Raji (cell line): ENCODE measurements around the gene PPM1J.

Source experiments
- POLR2A ChIP-seq: IDR thresholded peaks from 2 replicates; pipeline ENCODE4 v1.6.1; 2011; ENCODE audit warnings: low read depth, low read length, control low read depth; ENCODE audit not compliant: insufficient read depth

Gene PPM1J, protein sequence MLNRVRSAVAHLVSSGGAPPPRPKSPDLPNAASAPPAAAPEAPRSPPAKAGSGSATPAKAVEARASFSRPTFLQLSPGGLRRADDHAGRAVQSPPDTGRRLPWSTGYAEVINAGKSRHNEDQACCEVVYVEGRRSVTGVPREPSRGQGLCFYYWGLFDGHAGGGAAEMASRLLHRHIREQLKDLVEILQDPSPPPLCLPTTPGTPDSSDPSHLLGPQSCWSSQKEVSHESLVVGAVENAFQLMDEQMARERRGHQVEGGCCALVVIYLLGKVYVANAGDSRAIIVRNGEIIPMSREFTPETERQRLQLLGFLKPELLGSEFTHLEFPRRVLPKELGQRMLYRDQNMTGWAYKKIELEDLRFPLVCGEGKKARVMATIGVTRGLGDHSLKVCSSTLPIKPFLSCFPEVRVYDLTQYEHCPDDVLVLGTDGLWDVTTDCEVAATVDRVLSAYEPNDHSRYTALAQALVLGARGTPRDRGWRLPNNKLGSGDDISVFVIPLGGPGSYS

DNA sequence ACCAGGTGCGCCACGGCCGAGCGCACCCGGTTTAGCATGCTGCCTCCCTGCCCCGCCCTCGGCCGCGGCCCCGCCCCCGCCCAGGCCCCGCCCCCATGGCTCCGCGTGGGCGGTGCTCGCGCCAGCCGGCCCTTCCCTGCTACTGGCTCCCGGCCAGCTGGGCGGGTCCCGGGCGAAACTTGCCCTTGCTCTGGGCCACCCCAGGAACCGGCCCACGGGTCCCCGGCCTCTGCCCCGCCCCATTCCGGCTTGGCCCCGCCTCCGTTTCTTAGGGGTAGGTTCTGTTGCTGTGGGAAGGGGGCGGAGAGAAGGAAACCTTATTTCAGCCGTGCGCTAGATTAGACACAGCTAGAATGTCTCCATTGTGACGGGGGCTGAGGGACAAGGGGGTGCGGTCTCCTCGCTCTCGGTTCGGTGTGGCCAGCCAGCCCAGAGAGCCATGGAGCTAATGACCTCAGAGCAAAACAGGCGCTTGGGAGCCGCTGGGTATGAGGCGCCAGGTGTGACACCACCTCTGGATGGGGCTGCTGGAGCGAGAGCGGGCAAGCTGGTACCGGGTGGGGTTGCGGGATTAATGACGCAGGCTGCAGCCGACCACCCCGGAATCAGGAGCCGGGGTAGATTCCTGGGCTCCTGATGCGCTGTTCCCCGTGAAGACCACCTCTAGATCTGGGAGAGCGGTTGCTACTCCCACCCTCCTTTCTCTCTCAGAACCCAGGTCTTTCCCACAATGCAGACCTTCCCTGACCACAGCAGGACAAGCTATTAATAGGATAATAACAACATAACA, at the start of gene PPM1J:
Gene PPM1J (minus strand): TSS at position 69 of the 790 bp plus-strand sequence. CDS start 31 bp downstream, at position 38.
- 0 out of 2 replicates have a peak, but pooled peaks have one; percentile 18 for TF ChIP-seq POLR2A

DNA sequence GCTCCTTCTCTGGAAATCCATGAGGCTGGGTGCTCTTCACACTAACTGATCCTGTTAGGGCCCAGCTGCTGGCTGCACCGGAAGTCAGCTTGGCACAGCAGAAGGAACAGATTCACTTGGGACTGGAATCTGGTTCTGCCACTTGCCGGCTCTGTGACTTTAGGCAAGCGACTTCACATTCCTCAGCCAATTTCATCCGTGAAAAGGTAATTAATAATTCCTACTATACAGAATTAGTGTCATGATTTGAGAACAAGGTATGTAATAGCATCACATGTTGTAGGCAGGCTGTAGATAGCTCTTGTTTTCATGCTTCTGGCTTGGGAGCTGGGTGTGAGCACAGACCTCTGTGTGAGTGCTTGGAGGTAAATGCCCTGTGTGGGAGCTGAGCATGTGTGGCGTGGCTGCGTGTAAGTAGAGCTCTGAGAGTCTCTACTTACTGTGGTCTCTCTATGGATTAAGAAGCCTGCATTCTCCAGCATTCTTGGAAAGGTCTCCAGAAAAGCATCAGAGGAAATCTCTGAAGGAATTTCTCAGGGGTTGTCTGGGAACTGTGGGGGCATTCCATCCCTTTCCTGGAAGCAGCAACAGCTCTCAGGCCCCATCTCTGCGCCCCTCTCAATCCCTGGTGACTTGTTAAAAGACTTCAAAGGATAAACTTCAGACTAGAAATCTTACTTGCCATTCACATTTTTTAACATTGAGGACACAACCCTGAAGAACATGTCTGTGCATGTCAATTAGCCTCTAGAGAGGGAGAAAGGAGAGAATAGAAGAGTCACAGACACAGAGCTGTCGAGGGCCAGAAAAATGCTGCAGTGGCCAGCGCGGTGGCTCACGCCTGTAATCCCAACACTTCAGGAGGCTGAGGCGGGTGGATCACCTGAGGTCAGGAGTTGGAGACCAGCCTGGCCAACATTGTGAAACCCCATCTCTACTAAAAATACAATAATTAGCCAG, 47.7 kb upstream of the PPM1J start:
- TF ChIP-seq POLR2A = no peak

DNA sequence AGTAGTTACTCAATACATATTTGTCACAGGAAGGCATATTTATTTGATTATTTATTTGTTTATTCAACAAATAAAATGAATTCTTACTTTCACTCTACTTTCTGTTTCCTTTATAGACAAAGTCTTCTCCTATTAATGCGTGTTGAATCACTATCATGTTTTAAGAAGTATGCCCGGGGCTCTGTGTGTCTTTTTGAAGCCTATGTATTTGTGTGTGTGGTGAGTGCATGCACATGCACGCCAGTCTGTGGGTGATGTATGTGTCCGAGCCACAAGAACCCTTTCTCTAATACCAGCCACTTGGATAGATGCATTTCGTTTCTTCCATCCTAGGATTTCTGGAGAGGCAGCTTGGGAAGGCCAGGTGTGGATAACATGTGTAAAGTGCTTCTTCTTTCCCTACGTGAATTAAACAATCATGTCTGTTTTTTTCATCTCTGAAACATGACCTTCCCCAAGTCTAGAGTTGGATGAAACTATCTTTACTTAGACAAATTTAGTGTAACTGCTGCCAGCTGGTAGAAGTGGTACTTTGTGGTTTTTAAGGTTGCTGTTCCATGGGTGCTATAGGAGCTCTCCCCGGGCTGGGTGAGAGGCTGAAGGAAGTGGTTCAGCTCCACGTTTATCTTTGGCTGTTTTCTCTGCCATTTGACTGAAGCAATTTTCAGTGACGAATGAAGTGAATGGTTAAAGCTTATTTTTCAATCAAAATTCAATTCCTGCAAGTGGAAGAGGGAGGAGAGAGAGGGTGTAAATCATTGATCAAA, 46.8 kb upstream of the PPM1J start:
- TF ChIP-seq POLR2A = no peak

DNA sequence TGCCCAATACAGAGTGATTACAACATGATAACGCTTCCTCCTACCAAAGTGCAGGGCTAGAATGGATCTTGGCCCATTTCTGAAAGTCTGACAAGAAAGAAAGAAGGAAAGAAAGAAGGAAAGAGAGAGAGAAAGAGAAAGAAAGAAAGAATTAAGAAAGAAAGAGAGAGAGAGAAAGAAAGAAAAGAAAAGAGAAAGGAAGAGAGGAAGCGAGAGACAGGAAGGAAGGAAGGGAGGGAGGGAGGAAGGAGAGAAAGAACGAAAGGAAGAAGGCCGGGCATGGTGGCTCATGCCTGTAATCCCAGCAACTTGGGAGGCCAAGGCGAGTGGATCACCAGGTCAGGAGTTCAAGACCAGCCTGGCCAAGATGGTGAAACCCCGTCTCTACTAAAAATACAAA, 44.1 kb upstream of the PPM1J start:
- no peak for TF ChIP-seq POLR2A

DNA sequence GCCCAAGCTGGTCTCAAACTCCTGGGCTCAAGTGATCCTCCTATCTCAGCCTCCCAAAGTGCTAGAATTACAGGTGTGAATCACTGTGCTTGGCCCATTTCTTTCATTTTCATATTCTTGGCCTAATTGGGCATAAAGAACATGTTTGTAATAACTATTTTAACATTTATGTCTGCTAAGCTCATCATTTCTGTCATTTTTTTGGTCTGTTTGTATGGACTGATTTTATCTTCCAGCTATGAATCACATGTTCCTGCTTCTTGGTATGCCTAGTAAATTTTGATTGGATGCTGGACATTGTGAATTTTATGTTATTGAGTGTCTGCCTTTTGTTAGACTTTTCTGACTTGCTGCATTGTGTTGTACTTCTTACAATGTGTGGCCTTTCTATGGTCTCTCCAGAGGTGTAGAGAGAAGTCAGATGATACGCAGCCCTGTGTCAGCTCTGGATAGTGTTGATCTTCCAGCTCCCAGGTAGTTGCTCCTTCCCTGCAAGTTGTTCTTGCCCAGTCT, 39.0 kb upstream of the PPM1J start:
- no peak for TF ChIP-seq POLR2A

DNA sequence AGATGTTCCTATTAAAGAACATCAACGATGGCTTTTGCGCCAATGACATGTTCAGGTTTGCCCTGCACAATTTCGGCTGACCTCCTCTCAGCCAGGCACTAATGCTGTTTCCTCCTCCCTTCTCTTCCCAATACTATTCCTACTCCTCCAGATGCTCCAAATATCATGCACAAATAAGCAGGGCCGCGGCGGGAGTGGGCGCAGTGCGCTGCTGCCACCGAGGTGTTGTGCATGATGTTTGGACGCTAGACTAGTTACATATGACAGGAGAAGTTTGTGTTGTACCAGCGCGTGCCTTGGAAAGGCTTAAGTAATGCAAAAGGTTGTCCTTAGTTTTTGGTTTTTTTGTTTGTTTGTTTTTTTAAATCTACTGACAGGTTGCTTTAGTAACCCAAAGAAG, 33.3 kb upstream of the PPM1J start:
- TF ChIP-seq POLR2A = no peak

DNA sequence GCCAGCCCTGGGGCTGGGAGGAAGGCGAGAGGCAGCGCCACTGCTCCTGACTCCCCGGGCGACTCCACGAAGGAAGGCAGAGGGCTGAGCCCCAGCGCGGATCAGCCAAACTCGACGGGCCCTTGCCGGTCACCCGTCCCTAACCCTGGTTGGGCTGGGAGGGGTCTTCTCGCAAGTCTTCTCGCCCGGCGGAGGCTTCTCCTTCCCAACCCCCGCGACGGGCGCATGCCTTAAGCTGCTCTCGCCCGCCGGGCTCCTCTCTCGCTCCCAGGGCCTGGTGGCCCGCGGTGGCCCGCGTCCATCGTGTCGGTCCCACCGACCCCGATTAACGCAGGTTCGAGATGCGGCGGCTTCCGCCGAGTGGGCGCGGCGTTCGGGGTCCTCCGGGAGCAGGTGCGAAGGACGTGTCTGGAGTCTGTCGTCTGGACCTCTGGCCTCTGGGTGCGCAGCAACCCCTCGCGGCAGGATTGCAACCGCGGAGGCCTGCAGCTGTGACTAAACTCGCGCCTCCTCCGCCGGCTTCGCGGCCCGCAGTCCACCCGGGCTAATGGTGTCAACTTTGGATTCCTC, 29.0 kb upstream of the PPM1J start:
- no peak for TF ChIP-seq POLR2A

DNA sequence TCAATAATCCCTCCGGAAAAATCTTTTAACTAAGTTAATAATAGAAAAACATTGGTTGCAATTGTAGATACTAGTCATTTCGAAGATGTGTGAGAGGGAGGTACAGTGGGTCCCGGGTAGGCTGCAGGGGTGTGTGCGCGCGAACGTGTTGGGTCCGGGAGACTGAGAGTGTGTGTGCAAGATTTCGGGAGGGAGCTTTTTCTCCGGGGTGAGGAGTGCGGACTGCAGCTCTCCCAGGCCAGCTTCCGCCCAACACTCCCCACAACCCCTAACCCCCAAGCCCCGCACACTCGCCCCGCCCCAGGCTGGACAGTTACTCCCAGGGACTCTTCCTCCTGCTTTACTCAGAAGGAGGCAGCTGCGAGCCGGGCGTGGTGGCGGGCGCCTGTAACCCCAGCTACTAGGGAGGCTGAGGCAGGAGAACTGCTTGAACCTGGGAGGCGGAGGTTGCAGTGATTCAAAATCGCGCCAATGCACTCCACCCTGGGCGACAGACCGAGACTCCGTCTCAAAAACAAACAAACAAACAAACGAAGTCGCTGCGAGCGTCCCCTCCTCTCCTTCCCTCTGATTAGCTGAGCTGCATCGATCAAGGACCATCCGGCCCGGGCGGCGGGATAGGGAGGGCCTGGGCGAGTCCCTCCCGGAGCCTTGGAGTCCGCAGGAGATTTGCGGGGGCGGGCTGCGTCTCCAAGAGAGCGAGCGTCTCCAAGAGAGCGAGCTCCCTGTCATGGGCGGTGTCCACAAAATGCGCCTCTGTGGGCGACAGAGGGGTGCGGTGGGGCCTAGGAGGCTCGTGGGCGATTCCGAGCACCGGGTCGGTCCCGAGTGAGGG, 28.3 kb upstream of the PPM1J start:
- no peak for TF ChIP-seq POLR2A

DNA sequence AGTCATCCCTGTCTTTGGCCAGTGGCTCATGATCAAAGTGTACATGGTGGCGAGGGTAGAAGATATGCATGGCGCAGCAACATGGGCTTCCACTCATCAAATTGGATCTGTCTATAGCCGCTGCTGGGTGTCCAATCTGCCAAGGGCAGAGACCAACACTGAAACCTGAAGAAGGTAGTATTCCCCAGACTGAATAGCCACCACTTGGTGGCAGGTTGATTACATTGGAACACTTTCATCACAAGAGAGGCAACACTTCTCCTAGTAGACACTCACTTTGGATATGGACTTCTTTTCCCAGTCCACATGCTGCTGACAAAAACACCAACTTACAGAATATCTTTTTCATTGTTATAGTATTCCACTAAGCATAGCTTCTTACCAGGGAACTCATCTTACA, 22.4 kb upstream of the PPM1J start:
- TF ChIP-seq POLR2A = no peak

DNA sequence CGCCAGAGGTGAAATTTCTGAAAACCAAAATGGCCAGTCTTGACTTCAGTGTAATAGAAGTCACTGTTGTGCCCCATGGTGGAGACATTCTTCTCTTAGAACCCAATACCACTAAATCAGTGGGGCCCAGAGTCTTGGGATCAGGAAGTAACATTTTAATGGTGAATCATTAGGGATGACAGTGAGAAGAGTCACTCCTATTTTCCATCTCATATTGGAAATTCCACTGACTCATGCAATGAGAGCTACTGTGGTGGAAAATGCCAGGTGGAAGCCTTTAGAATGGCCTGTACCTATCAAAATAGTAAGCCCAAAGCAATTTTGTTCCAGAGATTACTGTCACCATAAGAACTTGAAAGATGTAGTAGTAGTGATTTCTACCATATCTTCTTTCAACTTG, 20.6 kb upstream of the PPM1J start:
- no peak for TF ChIP-seq POLR2A

DNA sequence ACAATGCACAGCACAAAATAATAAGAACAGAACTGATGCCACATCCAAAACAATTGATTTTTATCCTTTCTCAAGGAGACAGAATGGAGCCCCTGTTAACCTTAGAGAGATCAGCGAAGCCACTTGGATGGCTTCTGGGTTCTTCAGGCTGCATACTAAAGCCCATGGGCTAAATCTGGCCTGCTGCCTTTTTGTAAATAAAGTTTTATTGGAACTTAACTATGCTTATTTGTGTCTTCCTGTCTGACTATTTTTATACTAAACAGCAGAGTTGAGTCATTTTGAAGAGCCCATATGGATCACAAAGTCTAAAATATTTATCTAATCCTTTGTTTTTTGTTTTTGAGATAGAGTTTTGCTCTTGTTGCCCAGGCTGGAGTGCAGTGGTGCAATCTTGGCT, 16.3 kb upstream of the PPM1J start:
- TF ChIP-seq POLR2A = no peak

DNA sequence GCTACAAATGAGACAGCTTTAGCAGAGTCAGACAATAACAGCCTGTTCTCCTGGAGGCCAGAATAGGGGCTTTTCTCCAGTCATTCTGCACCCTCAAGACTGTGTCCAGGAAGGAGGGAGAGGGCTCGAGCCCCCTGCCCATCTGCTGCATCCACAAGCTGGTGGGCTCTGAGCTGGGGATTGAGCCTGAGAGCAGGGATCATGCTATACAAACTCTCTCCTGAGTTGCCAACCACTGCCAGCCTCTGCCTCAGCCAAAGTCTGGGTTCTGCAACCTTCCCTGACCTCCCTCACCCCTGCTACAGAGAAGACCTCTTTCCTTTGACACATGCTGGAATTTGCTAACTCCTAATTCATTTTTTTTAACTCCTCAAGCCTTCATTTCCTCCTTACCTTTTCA, 14.8 kb upstream of the PPM1J start:
- TF ChIP-seq POLR2A = no peak

DNA sequence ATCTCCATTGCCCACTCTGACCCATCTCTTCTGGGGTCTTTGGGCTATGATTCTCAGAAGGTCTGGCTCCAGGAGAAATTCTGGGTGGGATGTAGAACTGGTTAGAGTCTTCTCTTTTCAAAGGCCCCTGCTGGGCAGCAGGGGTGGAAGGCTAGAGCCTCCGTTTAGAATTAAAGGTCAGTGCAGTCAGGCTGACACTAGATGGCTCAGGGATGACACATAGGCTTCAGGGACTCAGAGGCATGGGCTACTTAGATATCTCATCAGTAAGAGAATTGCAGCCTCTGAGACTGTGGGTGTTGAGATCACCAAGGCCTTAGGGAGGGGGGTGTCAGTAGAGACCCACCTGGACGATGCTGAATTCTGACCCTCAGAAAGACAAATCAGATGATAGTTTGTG, 12.6 kb upstream of the PPM1J start:
- no peak for TF ChIP-seq POLR2A
